GM12874 (cell line): ENCODE results near the gene DEPDC4.

Experiments used
- TF ChIP-seq, protein P1 (sequence below): IDR thresholded peaks from 2 replicates; pipeline ENCODE4 v1.5.1; 2011; ENCODE audit warnings: low read depth, mild to moderate bottlenecking, control low read depth, low read length, moderate library complexity; ENCODE audit not compliant: insufficient read depth

The DEPDC4 gene

DNA sequence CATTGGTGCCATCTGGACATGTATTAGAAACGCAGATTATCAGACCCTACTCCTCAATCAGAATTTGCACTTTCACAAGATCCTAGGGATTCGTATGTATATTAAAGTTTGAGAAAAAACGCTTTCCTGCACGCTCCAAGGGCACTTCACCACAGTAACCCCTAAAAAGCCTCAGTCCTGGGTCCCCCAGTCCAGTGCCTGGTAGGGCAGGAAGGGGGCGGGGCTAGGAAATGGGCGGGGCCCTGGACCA is 369 bp downstream of the DEPDC4 start:
- TF ChIP-seq, protein P1, sequence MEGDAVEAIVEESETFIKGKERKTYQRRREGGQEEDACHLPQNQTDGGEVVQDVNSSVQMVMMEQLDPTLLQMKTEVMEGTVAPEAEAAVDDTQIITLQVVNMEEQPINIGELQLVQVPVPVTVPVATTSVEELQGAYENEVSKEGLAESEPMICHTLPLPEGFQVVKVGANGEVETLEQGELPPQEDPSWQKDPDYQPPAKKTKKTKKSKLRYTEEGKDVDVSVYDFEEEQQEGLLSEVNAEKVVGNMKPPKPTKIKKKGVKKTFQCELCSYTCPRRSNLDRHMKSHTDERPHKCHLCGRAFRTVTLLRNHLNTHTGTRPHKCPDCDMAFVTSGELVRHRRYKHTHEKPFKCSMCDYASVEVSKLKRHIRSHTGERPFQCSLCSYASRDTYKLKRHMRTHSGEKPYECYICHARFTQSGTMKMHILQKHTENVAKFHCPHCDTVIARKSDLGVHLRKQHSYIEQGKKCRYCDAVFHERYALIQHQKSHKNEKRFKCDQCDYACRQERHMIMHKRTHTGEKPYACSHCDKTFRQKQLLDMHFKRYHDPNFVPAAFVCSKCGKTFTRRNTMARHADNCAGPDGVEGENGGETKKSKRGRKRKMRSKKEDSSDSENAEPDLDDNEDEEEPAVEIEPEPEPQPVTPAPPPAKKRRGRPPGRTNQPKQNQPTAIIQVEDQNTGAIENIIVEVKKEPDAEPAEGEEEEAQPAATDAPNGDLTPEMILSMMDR = no peak

DNA sequence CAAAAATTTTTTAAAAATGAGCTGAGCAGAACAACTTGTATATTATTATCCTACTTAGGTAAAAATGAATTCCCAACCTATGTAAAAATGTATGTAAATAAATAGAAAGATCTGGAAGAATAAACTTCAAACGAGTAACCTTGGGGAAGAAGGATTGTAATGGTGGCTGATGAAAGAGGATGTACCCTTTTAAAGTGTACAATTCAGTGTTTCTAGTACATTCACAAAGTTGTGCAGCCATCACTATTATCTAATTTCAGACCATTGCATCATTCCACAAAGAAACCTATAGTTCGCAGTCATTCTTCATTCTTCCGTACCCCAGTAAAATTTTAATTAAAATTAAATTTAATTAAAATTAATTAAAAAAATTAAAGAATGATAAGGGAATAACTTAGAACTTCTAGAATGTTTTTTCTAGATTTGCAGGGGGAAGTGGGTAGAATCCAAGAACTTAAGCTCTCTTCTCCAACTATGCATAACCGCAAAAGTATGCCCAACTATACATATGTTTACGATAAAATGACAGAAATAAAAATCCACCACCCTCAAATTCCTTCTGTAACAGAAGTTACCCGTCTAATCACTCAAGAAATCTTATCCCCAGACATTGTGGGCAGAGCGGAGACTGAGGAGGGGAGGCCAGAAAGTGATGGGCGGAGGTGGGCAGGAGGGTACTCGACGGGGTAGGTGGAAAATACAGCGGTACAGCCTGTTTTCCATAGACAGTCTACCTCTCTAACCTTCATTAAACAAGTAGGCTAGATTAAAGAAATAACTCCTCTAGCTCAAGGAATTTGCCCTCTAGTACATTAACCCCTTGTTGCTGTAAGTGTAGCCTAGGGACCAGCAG is 921 bp downstream of the DEPDC4 start:
- TF ChIP-seq, protein P1 = no peak

DNA sequence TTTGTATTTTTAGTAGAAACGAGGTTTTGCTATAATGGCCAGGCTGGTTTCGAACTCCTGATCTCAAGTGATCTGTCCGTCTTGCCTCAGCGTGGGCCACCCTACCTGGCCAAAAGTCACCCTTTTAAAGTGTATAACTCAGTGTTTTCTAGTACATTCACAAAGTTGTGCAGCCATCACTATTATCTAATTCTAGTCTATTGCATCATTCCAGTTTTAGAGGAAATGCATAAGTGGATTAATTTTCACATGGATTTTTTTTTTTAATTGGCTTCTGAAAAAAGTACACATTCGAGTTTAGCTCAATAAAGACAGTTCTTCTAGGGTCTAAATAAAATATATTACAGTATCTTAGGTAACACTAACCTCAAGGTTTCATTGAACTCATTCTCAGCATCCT is 3.7 kb downstream of the DEPDC4 start:
- TF ChIP-seq, protein P1 = no peak

DNA sequence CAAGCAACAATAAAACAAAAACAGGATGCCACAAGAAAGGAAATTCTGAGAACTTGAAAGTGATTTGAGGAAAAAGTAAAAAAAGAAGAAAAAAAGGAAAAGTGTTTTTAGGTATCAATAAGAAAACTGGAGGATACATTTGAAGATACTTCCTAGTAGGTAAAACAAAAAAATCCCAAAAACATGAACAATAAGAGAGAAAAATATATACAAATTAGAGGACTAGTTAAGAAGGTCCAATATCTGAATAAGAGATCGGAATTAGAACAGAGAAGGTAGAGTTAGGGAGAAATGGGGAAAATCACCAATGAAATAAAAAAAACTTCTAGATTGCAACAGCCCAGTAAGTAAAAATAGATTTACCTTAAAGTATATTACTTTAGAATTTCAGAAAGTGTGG is 8.8 kb downstream of the DEPDC4 start:
- TF ChIP-seq, protein P1 = no peak

DNA sequence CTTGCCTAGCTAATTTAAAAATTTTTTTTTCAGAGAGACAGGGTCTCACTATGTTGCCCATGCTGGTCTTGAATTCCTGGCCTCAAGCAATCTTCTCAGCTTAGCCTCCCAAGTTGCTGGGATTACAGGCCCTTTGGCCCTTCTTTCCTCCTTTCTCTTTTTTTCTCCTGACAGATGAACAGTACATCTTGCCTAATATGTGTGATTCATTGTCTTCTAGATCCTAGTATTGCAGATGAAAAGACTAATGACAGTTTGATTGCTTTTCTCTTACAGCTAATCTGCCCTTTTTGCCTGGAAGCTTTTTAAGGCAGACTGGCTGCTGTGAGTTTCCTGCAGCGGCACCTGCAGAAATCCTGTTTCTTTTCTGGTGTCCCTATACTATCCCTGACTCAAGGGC is 12.0 kb downstream of the DEPDC4 start:
- TF ChIP-seq, protein P1 = no peak

DNA sequence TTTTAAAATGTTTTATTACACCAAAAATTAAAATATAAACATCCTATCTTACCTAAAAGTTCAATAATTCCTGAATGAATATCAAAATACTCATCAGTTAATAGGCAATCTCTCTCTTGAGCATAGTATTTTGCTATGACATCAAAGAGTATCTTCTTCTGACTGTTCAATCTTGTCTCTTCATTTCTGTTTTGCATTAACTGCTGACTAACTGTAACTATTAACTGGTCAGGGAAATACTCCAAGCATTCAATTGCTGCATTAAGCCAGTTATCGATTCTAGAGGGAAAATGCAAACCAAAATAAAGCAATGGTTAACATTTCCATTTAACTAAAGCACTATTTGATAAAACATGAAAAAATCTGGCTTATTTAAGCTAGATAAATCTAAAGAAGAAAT is 13.4 kb downstream of the DEPDC4 start:
- TF ChIP-seq, protein P1 = no peak

DNA sequence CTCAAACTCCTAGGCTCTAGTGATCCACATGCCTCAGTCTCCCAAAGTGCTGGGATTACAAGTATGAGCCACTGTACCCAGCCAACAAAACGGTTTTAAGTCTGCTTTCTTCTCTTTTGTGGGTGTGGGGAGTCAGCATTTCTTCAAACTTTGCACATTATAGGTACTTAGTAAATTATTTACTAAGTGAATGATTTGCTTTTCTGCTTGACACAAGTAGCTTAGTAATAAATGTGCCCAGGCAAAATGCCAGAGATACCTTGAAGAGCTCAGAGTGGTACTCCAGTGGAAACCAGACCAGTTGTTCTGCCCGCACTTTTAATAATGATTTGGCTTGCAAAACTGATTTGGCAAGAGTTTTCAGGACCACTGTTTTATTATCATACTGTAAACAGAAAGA is 15.0 kb downstream of the DEPDC4 start:
- TF ChIP-seq, protein P1 = no peak
